HG03039 (cell line): ENCODE results near the gene TRMT6.

Experiments
- ATAC-seq: cut with Tn5 transposase; IDR thresholded peaks from one replicate; pipeline ENCODE4 v1.9.1; 2021; ENCODE audit warnings: mild to moderate bottlenecking, moderate library complexity; ENCODE audit not compliant: unreplicated experiment

TRMT6 gene

DNA sequence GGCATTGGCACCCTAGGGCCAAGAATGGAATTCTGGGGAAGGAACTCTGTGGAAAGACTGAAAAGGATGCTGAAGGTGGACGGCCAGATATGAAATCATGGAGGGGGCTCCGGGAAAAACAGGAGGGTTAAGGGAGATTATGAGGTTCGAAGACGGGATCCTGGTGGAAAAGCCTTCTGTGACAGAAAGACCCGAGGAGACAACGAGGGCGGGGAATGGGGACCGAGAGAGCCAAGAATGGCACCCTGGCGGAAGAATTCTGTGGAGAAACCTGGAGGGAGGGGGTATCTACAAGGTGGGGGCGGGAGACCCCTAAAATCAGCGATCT lies 426 bp downstream of the TRMT6 start:
- no peak for ATAC-seq

DNA sequence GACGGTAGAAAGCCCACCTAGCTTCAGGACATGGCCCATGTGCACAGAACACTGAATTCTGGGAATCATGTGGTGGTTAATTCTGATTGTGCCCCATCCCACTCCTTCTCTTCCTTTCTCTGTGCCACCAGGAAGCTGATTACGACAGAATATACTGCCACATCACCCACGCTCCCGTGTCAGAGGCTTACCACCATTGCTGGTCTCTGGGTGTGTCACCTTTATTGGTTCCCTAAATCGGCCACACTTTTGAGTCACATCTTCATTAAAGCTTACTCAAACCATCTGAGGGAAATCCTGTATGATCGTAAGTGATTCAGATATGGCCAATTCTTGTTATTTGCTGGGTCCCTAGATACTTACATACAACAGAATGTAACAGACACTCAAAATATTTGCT lies 3.1 kb downstream of the TRMT6 start:
- no peak for ATAC-seq

DNA sequence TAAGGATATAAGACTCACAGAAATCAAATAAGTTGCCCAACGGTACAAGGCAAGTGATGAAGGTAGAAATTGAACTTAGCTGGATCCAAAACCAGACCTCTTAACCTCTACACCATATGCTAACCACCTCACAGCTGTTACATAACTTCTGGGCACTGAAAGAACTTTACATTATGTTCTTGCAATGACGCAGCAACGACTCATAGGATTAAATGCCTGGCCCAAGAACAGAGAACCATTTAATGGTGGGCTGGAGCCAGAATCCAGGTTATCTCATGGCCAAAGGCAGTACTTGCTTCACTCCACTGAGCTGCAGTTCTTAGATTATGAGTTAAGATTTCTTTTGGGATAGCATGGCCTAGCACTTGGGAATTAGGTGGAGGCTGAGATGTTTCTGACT lies 4.4 kb downstream of the TRMT6 start:
- ATAC-seq: no peak

DNA sequence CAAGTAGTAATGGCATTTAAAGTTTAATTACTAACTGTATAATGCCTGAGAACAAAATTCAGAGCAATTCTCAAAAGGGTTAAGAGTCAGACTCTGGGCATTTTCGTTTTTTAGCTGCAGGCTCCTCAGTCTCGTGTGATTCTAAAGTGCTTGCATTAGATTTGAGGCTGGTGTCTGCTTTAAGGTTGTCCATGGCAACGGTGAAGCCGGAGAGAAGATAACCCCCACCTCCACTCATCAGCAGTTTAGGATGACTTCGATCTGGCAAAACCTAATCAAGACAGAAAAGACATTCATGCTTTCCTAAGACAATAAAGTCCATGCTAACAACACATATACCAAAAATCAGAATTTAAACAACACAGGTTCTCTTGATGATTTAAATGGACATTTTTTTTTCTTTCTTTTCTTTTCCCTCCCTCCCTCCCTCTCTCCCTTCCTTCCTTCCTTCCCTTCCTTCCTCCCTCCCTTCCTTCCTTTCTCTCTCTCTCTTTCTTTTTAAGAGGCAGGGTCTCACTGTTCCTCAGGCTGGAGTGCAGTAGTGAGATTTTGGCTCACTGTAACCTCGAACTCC lies 11.8 kb downstream of the TRMT6 start:
- no peak for ATAC-seq

DNA sequence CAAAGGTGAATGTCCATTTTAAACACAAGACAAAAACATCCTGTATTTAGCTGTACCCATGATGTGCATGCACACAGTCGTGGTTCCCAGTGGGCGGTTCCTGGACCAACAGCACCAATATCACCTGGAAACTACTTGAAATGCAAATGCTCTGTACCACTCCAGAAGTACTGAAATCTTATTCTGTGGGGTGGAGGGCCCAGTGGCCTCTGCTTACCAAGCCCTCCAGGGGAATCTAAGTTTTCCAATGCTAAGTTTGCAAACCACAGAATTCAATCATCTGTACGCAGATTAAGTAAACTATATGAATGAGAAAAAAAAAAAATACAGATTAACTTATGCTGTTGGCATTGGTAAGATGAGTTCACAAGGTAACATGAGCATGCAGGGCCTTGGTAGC lies 14.1 kb downstream of the TRMT6 start:
- no peak for ATAC-seq

DNA sequence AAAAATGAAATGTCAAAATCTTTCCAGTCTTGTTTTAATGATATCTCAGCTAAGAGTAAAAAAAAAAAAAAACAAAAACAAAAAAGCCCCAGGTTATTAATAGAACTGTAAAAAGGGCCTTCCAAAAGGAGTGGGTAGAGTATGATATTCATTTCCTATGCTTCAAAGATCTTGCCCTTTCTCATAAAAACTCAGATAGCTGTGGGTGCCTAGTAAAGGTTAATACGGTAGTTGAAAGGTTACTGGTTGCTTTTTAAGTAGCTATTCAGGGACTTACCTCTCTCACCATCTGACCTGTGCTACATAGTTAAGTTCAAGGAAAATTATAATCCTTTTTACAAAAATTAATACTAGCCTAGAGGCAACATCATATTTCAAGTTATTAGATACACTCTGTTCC lies 14.9 kb downstream of the TRMT6 start:
- no peak for ATAC-seq

DNA sequence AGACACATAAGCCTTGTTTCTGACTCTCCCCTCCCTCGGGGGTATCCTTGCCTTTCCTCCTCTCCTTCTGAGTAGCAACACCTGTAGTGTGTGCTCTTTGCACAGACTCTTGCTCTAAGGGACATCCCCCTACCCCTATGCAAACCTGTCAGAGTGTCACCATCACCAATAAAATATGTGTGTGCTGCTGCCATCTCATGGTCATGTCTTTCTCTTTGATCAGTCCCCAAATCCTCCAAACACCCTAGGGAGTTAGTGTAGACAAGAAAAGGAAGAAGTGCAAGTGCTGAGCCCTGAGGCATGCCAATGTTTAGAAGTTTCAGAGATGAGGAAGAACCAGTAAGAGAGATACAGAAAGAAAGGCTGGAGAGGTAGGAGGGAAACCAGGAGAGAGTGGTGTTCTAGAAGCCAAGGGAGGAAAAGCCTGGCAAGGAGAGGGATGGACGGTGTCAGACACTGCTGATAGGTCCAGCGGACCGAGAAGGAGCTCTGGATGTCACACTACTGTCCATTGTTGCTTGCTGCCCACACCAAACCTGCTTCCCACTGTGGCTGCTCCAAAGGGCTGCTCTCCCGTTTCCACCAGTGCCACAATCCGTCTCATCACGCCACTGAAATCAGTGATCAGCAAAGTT lies 16.4 kb downstream of the TRMT6 start:
- ATAC-seq: no peak

DNA sequence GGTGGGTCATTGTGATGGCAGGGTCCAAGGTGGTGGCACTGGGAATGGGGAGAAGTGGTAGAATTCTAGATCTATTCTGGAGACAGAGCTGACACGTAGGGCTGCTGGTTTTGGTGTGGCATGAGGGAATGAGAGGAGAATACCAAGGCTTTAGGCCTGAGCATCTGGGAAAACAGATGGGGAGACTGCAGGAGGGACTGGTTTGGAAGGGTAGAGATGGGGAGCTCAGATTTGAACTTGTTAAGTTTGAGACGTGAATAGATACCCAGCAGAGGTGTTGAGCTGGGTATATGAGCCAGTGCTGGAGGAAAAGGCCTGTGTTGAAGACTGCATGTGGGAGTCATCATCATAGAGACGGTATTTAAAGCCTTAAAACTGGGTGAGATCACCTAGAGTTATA lies 17.5 kb downstream of the TRMT6 start:
- no peak for ATAC-seq

DNA sequence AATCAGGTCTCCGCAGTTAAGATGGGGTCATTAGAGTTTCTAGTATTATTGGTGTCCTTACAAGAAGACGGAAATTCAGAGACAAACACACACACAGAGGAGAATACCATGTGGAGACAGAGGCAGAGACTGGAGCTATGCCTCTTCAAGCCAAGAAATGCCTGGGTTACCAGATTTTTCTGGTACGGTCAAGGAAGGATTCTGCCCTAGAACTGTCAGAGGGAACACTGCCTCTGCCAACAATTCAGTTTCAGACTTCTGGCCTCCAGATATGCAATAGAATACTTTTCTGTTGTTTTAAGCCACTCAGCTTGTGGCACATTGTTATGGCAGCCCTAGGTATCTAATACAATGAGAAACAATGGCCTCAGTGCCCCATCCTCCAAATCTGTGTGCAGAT lies 18.9 kb downstream of the TRMT6 start:
- no peak for ATAC-seq

DNA sequence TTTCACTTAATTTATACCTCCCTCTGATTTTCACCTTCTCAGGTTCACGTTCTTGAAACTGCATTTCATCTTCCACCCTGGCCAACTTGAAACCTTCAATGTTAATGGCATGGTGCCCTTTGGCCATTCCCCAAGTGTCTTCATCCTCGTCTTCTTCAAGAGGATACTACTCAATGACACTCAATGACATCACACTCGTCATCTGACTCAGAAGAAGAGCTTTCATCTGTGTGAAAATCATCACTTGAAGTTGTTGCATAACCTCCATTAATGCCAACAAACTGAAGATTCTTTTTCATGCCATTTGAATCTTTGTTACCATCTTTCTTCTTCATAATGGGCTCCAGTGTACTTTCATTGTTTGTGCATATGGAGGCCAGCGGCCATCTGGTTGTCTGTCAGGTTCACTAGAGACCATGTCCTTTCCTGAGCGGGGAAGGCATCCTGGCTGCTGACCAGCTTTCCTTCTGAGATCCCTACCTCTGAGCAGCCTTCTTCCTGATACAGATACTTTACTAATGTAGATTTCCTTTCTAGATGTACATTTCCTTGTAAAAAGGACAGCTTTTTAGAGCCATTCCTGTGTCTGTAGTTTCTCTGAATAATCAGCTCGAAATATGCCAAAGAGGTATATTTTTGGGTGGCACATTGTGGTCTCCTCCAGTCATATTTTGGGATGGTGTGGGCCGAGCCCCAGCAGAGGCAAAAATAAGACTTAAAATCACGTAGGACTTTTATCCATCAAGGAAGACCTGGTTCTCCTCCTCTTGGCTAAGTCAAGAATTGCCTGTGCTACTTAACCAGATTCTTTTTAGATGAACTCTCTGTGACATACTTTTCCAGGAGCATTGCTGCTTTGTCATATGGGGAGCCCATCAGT lies 21.3 kb downstream of the TRMT6 start:
- no peak for ATAC-seq

DNA sequence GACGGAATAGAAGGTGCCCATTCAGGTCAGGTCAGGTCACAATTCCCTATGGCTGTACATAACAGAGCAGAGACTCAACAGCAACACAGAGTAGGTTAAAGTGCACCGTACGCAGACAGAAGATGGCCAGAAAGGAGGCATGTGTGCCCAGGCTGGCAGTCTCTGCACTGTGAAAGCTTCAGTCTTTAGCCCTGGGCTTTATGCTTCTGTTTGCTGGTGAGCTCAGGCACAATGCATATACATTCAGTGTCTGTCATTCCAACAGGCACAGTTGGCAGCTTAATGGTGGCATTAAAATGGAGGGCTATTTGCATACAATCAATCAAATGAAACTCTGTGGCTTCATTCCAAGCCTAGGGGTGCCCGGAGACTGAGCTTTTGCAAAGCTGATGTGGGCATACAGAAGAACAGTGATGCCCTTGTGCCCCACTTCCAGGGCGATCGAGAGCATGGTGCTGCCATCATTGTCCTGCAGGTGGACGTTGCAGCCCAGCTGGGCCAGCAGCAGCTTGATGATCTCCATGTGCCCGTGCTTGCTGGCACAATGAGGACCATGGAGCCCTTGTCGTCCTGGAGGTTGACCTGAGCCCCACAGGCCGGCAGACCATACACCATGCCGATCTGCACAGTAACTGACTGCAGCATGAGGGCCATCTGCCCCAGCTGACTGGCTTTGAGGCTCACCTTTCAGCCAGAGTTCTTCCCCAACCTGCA lies 22.4 kb downstream of the TRMT6 start:
- no peak for ATAC-seq

DNA sequence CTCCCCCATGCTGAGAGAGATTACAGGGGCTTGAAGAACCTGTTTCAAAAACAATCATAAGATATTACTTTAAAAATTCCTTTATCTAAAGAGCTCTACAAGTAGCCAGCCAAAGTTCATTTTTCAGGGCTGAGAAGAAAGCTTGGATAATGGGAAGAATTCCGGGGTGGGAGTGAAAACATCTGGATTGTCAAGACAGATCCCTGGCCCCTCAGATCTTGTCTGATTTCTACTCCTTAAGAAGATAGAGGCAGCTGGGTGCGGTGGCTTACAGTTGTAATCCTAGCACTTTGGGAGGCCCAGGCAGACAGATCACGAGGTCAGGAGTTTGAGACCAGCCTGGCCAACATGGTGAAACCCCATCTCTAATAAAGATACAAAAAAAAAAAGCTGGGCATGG lies 24.8 kb downstream of the TRMT6 start:
- no peak for ATAC-seq

DNA sequence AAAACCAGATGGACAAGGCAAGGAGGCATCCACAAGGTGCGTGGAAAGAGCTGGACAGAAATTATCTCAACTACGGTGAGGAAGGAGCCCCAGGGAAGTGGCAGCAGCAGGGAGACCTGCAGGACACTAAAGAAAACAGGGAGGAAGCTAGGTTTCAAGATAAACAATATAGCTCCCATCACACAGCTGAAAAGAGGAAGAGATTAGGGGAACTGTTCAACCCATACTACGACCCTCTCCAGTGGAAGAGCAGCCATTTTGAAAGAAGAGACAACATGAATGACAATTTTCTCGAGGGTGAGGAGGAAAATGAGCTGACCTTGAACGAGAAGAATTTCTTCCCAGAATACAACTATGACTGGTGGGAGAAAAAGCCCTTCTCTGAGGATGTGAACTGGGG lies 26.8 kb downstream of the TRMT6 start:
- no peak for ATAC-seq

DNA sequence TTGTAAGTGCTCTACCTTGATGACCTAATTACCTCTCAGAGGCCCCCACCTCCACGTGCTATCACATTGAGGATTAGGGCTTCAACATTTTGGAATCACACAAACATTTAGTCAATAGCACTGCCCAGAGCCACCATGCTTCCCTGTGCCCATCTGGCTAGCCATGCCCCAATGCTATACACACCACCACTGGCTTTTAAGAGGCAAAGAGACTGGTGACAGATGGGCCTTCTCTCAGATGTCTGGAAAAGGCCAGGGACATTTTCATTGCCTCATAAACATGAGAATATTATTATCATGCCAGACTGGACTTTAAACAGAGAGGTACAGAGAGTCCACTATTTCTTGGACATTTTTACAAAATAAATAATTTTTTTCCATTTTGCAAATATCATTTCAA lies 29.8 kb downstream of the TRMT6 start:
- no peak for ATAC-seq

DNA sequence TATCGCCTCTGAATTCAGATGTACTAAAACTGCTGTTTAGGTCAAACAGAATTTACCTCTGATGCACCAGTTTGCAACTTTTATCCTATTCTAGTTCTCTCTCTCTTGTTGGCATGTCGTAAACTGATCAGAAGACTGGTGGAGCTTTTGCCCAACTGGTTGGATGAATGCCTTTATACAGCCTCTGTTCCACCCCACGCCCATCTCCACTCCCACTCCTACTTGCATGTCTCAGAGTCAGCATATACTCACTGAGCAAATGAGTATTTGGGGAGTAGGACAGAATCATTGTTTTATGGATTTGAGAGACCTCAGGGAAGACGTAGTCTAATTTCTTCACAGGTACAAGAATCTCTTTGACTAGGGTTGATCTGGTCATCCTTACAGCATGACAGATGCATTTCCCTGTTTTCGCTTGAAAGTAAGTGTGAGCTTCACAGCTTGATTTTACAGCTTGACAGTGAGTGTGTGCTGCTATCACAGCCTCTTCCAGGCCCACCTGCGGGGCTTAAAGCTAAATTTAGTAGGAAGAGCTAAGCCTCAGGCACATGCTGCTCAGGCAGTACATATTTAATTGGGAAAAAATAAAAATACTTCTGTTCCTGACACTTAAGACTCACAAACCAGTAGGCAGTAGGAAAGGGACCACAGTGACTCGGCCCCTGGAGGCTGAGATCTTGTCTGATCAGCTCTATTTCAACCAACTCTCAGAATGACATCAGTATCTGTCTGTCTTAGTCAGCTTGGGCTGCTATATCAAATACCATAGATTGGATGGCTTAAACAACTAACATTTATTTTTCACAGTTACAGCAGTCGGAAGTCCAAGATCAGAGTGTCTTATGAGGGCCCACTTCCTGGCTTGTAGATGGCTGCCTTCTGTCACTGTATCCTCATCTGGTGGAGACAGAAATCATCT lies 30.4 kb downstream of the TRMT6 start:
- no peak for ATAC-seq

DNA sequence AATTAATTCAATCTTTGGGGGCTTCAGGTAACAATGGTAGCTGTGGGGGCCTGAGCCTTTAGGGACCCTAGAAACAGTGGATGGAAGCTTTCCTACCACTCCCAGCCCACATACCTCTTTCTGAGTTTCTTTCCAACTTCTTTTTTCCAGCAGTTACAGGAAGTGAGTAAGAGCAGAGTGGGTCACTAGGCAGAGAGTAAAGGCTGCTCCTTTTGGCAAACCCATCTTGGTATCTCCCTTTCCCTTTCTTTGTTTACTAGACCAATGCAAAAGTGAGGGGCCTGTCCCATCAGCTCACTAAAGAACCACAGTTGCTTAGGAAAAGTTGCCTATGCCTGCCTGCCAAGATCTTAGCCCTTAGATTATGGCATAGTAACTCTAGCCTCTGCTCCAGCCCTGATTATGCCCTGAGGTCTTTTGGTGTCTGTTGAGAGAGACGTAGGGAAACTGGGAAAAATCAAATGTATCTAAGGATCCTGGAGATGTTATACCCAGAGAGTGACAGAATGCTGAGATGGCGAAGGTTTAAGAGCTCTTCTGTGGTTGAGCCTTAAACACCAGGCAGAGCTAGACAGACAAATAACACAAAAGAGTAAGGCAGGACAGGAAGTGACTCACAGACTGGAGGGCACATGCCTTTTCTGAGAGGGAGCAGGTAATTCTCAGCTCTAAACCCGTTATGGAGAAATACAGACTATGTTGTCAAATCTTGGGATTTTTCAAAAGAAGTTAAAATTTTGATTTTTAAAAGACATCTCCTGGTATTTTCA lies 31.3 kb downstream of the TRMT6 start:
- ATAC-seq: no peak

DNA sequence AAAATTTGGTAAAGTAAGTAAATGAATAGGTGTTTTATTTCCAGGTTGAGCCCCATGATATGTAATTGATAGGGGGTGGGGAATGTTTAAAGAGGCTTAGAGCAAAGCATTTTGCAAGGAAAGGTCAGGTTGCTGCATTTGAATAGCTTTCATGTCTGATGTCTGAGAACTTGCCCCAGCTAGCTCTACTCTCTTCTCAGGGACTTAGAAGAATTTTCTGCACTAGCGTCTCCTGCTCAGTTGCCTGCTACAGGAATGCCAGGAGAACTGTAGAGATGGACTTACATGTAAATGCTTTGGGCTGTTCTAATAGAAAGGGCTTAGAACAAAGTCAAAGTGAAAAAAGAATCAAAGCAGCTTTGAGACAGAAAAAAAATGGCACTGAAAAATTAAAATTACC lies 35.5 kb downstream of the TRMT6 start:
- no peak for ATAC-seq

DNA sequence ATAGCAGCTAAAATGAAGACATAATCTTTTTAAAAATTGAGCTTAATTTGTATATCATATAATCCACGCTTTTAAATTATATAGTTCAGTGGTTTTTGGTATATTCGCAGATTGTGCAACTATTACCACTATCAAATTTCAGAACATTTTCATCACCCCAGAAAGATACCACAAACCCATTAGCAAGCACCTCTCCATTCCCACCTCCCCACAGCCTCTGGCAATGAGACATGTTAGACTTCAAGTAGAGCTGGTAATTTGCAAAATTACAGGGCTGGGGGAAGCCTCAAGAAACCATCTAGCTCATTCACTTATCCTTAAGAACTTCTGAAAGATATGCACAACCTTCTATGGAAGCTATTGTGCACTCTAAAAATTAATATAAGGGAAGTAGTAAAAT lies 37.2 kb downstream of the TRMT6 start:
- no peak for ATAC-seq

DNA sequence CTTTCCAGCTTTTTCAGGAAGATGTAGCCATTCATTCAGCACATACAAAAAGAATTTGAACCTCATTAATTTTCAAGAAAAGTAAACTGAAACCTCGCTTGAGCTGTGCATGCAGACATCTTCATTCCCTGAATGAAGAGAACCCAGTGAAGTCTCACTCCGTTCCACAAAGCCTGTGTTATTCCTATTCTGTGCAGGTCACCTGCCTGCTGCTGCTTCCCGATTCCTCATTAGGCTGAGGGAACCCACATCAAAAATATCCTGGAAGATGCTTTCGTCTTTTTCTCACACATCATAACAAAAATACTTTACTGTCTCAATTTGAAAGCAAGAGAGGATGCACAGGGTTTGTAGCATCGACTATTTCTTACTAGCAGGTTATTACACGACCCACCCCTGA lies 40.1 kb downstream of the TRMT6 start:
- no peak for ATAC-seq

DNA sequence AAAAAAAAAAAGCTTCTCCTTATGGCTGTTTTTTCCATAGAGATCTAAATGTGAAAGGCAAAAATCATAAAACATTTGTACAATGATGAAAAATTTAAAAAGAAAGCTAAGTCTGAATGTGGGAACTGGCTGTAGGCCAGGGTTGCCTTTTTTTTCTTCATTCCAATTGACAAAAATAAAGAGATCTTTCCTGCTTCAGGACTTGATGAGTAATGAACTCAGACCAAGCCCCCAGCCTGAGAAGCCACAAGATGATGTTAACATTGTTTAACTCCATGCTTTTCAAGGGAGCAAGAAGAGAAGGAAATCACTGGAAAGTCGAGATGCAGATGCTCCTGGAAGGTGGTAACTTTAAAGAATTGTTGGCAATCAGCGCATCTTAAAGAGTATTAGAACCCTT lies 41.4 kb downstream of the TRMT6 start:
- ATAC-seq: no peak
